Naive B cell (primary cell): Measurements from ENCODE around the gene RTL10. TPM values are rescaled to one million over a fixed set of nuclear protein-coding genes. Genes with fewer than 3 reads are reported as not detected.

Experiments
- ATAC-seq, 2 donors: fragments of 150-1000 bp; cut with Tn5 transposase; 2 replicates each; pipeline ENCODE4 v1.10.0; 2021; ENCODE audit warnings: low read depth in 2 of 2, mild to moderate bottlenecking in 2 of 2, moderate library complexity in 2 of 2
- DNase-seq: peaks from one replicate; pipeline ENCODE4 v3.0.0; 2022
- H3K27ac Mint-ChIP-seq, 6 donors: one replicate each; pipeline ENCODE4 v1.8.0; 2020 to 2022; ENCODE audit warnings: mild to moderate bottlenecking in 6 of 6, mixed read lengths in 6 of 6, moderate library complexity in 5 of 6, inconsistent platforms in 2 of 6
- H3K27me3 Mint-ChIP-seq, 3 donors: one replicate each; pipeline ENCODE4 v1.8.0; 2021 to 2022; ENCODE audit warnings: mixed read lengths in 3 of 3, mild to moderate bottlenecking in 1 of 3
- H3K36me3 Mint-ChIP-seq, 2 donors: one replicate each; pipeline ENCODE4 v1.8.0; 2020 to 2022; ENCODE audit warnings: mixed read lengths in 2 of 2, inconsistent platforms in 1 of 2, mild to moderate bottlenecking in 1 of 2
- H3K4me1 Mint-ChIP-seq, 3 donors: one replicate each; pipeline ENCODE4 v1.8.0; 2020 to 2022; ENCODE audit warnings: mixed read lengths in 3 of 3, inconsistent platforms in 1 of 3, mild to moderate bottlenecking in 1 of 3, moderate library complexity in 1 of 3
- H3K4me3 Mint-ChIP-seq, 8 donors: one replicate each; pipeline ENCODE4 v1.8.0; 2020 to 2022; ENCODE audit warnings: mild to moderate bottlenecking in 8 of 8, mixed read lengths in 8 of 8, moderate library complexity in 8 of 8, inconsistent platforms in 2 of 8
- H3K9me3 Mint-ChIP-seq, 7 donors: one replicate each; pipeline ENCODE4 v1.8.0; 2020 to 2022; ENCODE audit warnings: mixed read lengths in 7 of 7, mild to moderate bottlenecking in 5 of 7, inconsistent platforms in 2 of 7, moderate library complexity in 1 of 7
- polyA plus RNA-seq, 6 donors: library from polyadenylated mRNA; unstranded; fragments of 300-500 nt; fragmentation: Illumina TruSeq; gene quantifications; one replicate each; pipeline ENCODE4 v1.2.3, GENCODE V29; 2021; ENCODE audit warnings: low read depth in 6 of 6

The RTL10 gene
- polyA plus RNA-seq, 6 donors from 2014 or later = 5.5 to 8.9 (median 6.1) TPM; not detected in 1

DNA sequence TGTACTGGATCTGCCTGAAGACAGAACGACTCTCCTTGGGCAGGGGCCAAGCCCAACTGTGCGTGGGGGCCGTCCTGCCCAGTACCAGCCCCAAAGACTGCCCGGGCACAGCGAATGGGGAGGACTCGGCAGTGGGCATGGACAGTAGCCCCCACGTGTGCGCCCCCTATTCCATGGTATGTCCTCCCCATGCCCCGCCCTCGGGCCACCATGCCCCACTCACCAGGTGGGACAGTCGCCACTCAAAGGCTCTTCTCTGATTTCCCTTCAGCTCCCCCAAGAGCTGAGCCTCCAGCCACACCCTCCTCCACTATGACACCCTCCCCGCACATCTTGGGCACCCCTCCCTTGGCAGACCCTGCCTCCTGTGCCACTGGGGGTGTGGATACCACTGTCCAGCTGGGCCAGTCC lies 43.5 kb downstream of the RTL10 start:
- Mint-ChIP-seq H3K27ac (no peak overlapping the region), H3K27me3 (no peaks in the 10 kb centered on the region), H3K36me3 (peaks cover 0 to 5% of the 10 kb centered on the region in 2 donors), H3K4me3 (no peak overlapping the region), H3K4me1 (peaks cover 0 to 3% (median 0%) of the 10 kb centered on the region in 3 donors), H3K9me3 (no peaks in the 10 kb centered on the region)
- ATAC-seq (no peak), DNase-seq (no peak)

DNA sequence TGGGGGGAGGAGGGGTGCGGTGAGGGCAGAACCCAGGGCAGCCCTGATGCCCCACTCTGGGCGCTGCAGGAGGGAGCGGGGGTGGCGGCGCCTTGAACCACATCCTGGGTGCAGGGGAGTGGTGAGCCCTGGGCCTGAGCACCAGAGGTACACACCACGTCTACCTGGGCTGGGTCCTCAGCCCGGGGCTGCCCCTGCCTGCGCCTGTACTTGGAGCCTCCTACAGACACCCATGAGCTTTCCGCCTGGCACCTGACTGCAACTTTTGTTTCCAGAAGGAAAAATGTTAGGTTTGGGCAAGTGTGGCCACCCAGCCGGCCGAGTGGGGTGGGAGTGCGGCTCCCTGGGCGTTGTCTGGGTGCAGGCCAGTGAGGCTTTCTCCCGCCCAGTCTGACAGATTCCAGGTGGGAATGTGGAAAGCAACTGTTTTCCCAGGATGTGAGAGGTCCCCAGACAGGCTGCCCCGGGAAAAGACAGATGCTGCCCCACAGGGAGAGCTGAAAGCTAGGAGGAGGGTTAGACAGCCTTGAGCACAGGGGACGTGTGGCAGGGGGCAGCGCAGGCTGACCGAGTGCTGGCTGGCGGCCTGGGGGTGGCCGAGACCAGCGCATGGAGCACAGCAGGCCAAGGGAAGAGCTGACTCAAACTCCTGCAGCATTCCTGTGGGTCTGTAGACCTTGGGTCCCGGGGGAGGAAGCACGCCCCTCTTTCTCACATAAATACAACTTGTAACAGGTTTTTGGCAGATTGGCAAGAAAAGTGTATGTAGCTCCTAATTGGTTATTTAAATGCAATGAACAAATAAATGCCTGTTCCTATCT lies 44.1 kb downstream of the RTL10 start:
- no peak overlapping the region for H3K4me3 Mint-ChIP-seq
- ATAC-seq = no peak
- no peak overlapping the region for H3K27ac Mint-ChIP-seq

DNA sequence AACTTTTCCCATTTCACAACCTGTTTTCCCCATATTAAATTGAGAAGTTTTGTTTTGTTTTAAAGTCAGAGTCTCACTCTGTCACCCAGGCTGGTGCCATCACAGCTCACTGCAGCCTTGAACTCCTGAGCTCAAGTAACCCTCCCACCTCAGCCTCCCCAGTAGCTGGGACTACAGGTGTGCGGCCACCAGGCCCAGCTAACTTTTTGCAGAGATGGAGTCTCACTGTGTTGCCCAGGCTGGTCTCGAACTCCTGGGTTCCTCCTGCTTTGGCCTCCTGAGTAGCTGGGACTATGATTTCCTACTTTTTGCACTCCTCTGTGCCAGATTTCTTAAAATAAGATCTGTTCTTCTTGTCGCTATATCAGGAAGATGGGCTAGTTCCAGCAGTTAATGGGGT lies 44.9 kb downstream of the RTL10 start:
- DNase-seq (no peak), ATAC-seq (no peak)
- Mint-ChIP-seq H3K4me1 (no peaks in the 10 kb centered on the region), H3K27me3 (no peaks in the 10 kb centered on the region), H3K27ac (no peak overlapping the region), H3K9me3 (no peaks in the 10 kb centered on the region), H3K36me3 (peaks cover 0 to 5% of the 10 kb centered on the region in 2 donors), H3K4me3 (no peak overlapping the region)

More for the DNA sequence above, 44.1 kb downstream of the RTL10 start:
- Mint-ChIP-seq H3K27me3 (no peaks in the 10 kb centered on the region), H3K36me3 (peaks cover 0 to 5% of the 10 kb centered on the region in 2 donors), H3K9me3 (no peaks in the 10 kb centered on the region), H3K4me1 (no peaks in the 10 kb centered on the region)
- DNase-seq = no peak

DNA sequence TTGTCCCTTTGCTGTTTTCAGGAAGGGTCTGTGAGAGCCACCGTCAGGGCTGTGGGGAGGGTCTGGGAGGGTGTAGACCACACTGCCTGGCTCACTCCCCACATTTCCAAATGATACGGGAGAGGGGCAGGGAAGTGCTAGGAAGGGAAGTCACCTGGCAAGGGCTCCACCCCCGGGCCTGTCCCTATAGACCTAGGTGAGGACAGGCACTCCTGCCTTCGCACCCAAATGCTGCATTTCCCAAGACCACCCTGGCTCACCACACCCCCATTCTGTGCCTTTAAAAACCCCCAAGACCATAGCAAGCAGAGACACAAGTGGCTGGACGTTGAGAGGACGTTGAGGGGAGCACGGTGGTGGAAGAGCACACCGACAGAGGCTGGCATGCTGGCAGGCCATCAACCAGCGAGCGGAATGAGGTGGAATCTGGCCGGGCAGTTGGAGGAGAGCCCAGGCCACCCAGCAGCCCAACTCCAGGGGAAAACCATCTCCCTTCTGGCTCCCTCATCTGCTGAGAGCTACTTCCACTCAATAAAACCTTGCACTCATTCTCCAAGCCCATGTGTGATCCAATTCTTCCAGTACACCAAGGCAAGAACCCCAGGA lies 45.7 kb downstream of the RTL10 start:
- DNase-seq (no peak), ATAC-seq (no peak)
- Mint-ChIP-seq H3K9me3 (no peaks in the 10 kb centered on the region), H3K27ac (peak overlapping the region in 1 of 6 donors; percentile 22), H3K4me1 (no peaks in the 10 kb centered on the region), H3K27me3 (no peaks in the 10 kb centered on the region), H3K4me3 (no peak overlapping the region), H3K36me3 (no peaks in the 10 kb centered on the region)

DNA sequence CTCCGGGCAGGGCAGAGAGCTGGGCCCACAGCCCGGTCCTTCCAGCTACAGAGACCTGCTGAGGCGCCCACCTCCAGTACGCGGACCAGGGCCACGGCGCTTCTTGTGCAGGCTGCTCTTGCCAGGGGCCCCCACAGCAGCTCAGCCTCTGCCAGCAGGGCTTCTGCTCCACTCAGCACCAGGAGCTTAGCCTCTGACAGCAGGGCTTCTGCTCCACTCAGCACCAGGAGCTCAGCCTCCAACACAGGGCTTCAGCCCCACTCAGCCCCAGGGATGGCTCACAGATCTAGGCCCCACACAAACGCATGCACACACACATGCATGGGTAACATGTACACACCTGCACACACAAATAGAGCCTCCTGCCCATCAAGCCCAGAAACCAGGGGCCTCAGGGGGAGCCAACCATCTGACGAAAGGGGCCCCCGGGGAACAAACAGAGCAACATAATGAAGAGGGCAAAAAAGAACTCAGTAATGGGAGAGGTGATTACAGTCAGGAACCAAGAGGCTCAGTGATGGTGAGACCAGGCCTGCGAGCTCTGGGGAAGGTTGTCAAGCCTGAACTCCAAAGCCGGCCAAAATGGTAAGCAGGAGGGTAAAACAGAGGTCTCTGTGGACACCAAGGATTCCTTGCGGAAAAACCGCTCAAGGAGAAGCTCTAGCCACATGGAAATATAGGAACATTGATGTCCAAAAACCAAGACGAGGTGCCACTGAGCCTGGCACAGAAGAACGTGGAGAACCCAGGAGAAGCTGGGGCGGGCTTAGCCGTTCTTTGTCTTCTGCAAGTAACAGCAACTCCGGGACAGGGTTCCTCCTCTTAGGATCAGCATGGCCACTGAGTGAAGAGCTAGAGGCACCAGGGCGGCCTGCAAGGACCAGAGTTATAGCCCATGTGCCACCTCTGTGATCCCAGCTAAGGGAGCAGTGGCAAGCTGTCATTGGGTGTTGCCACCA lies 46.5 kb downstream of the RTL10 start:
- Mint-ChIP-seq H3K27me3 (no peaks in the 10 kb centered on the region), H3K9me3 (no peaks in the 10 kb centered on the region), H3K27ac (no peak overlapping the region), H3K4me1 (no peaks in the 10 kb centered on the region), H3K4me3 (no peak overlapping the region), H3K36me3 (no peaks in the 10 kb centered on the region)
- ATAC-seq (no peak), DNase-seq (no peak)

DNA sequence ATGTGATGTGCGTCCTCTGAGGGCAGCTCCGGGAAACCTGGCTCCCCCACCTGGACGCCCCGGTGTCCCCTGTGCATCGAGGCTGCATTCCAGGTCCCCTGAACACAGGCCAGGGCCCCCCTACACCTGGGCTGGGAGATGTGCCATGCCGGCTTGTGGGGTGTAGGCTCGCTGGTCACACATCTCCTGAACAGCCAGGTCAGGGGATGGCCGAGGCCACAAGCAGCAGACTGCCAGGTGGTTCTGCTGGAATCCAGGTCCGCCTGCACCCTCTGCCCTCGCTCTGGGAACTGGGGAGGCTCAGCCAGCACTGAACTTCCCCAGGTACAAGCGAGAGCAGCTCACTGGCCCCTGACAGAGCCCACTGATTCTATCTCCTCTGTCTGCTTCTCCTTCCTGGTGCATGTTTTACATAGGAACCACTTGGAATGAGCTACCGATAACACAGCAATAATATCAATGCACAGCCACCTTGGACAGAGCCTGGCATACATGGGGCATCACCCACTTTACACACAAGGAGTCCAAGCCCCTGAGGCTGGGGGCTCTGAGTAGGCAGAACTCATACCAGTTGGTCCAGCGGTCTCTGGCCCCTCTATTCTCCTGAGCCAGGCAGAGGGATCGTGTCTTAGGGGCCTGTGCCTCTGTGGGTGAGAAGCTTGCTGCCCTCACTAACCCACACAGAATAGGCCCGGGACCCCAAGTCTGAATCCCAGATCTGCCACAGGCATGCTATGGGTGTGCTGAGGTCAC lies 47.3 kb downstream of the RTL10 start:
- Mint-ChIP-seq H3K36me3 (peaks cover 0 to 5% of the 10 kb centered on the region in 2 donors), H3K27me3 (no peaks in the 10 kb centered on the region), H3K4me3 (no peak overlapping the region), H3K4me1 (no peaks in the 10 kb centered on the region), H3K9me3 (no peaks in the 10 kb centered on the region), H3K27ac (no peak overlapping the region)
- ATAC-seq = no peak
- no peak for DNase-seq

DNA sequence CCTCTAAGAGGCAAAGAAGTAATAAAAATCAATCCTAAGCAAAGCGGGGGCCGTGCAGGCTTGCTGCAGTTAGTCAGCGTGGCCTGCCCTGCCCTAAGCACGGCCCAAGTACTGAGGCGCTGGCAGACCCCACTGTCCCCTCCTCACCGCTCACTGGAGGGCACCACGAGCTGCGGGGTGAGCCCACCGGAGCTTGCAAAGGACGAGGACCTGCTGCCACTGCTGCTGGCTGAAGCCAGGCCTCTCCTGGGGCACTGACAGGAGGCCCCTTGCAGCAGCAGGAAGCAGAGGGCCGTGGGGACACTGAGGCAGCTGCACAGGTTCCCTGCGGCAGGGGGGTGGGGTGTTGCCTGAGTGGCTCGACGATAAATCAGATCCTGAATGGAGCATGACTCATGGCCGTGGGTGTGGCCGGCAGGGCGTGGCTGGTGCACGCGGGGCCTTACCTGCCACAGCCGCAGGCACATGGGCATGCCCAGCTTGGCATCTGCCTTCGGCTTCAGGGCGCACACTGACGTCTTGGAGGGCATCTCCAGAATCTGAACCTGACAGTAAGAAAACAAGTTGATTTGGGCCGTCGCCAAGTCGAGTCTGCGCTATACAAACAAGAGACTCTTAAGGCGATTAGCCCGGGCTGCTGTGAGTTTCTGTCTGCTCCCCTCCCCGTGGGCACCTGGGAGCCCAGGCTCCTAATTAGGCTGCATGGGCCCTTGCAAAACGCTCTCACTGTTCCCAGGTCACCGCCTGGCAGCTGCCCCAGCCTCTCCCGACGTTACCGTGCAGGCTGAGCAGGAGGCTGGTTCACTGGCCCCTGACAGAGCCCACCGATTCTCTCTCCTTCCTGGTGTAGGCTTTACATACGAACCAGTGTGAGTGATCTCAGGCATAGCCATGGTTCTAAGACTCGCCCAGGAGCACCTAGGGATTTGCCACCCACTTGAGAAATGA lies 48.2 kb downstream of the RTL10 start:
- no peaks in the 10 kb centered on the region for H3K9me3 Mint-ChIP-seq
- no peak overlapping the region for H3K27ac Mint-ChIP-seq
- peaks cover 0 to 7% of the 10 kb centered on the region in 2 donors for H3K36me3 Mint-ChIP-seq
- H3K4me3 Mint-ChIP-seq = no peak overlapping the region
- DNase-seq (no peak), ATAC-seq (no peak)
- no peaks in the 10 kb centered on the region for H3K27me3 Mint-ChIP-seq
- H3K4me1 Mint-ChIP-seq = no peaks in the 10 kb centered on the region

DNA sequence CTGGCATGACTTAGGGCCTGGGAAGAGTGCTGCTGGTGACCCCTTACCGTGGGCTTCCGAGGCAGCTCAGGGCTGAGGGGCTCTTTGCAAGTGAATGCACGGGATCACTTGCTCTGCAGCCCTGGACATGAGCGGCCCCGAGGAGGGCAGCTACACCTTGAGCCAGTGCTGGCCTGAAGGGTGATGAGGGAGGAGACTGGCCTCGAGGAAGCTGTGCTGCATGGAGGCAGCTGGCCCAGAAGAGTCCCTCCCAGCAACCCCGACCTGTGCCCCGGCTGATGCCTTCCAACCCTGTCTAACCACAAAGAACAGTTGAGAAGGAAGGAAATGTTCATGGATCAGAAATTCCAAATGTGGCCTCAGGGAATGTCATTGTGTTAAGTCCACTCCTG lies 48.9 kb downstream of the RTL10 start:
- ATAC-seq = no peak
- H3K27me3 Mint-ChIP-seq = no peaks in the 10 kb centered on the region
- peak overlapping the region in 2 of 6 donors; percentile 22 to 26 for H3K27ac Mint-ChIP-seq
- no peak overlapping the region for H3K4me3 Mint-ChIP-seq
- H3K9me3 Mint-ChIP-seq = no peaks in the 10 kb centered on the region
- no peaks in the 10 kb centered on the region for H3K4me1 Mint-ChIP-seq
- H3K36me3 Mint-ChIP-seq = peaks cover 0 to 7% of the 10 kb centered on the region in 2 donors
- DNase-seq = no peak

Other genes with a start within 250 kb of the RTL10 start
- 1 to 10 TPM in 3 of 6 donors, under 1 TPM in 2, not detected in 1; 0.38 to 1.6 (median 1.0) TPM for gene SEPTIN5, start 140.4 kb downstream of the RTL10 start, polyA plus RNA-seq
- gene GP1BB, start 131.3 kb downstream of the RTL10 start, polyA plus RNA-seq = 1 to 10 TPM in 5 of 6 donors, under 1 TPM in 1; 0.38 to 6.2 (median 4.0) TPM
- gene TBX1, start 94.1 kb downstream of the RTL10 start, polyA plus RNA-seq = not detected
- 10 to 100 TPM in 4 of 6 donors, 1 to 10 TPM in 2; 6.2 to 14.8 (median 12.0) TPM for gene GNB1L, start within 50 bp of the RTL10 start, polyA plus RNA-seq
- gene COMT, start 86.9 kb upstream of the RTL10 start, polyA plus RNA-seq = 10 to 100 TPM; 62.2 to 76.0 (median 69.6) TPM
- 10 to 100 TPM in 3 of 6 donors, 1 to 10 TPM in 3; 8.1 to 14.7 (median 10.1) TPM for gene TXNRD2, start 86.9 kb upstream of the RTL10 start, polyA plus RNA-seq
- gene ARVCF, start 161.9 kb upstream of the RTL10 start, polyA plus RNA-seq = 1 to 10 TPM in 1 of 6 donors, under 1 TPM in 4, not detected in 1; 0.24 to 2.5 (median 0.56) TPM
- gene TANGO2, start 166.2 kb upstream of the RTL10 start, polyA plus RNA-seq = 10 to 100 TPM; 24.3 to 46.1 (median 34.6) TPM
- gene DGCR8, start 225.4 kb upstream of the RTL10 start, polyA plus RNA-seq = 1 to 10 TPM in 5 of 6 donors, under 1 TPM in 1; 0.49 to 6.7 (median 2.3) TPM